Measurements from ENCODE around the gene C2orf81.

- no peak for TF ChIP-seq CBFB (IDR thresholded peaks at IDR 0.05; ENCODE audit: low read depth)
- TF ChIP-seq POLR2AphosphoS2 (IDR thresholded peaks at IDR 0.05; ENCODE audit: low read depth, low read length) = no peak
- TF ChIP-seq EED (IDR thresholded peaks at IDR 0.05; ENCODE audit: low read depth) = no peak
- no peak for TF ChIP-seq CTCF (IDR thresholded peaks at IDR 0.05 in 2 of 3, conservative IDR thresholded peaks at IDR 0.05 in 1 of 3; ENCODE audit: control insufficient read depth in 2 of 3, extremely low read depth in 1 of 3, insufficient read depth in 1 of 3, low read depth in 3 of 3, low read length in 3 of 3)
- no peak for TF ChIP-seq RCOR1 (conservative IDR thresholded peaks at IDR 0.05; ENCODE audit: low read depth, low read length)
- TF ChIP-seq EZH2 (IDR thresholded peaks at IDR 0.05; ENCODE audit: borderline replicate concordance, control insufficient read depth, low read depth, low read length) = no peak
- no peak for TF ChIP-seq REST (IDR thresholded peaks at IDR 0.05; ENCODE audit: low read depth, low read length)
Observed at GRCh38 chr2:74392449-74392743, 29.0 kb downstream of the C2orf81 start.
